SK-N-SH treated with all-trans-retinoic acid at 6 μM for 48 hours (cell line): ENCODE data around the gene ATP11A.

Experiments
- CSRNP3 ChIP-seq: fragments of 250-450 bp; sonication (Bioruptor Pico); IDR thresholded peaks from 2 replicates; pipeline ENCODE4 v1.5.1; 2021; ENCODE audit warnings: mild to moderate bottlenecking, moderate library complexity
- ZFP30 ChIP-seq: fragments of 450-650 bp; formaldehyde crosslinking; IDR thresholded peaks from 2 replicates; pipeline ENCODE4 v1.5.0; 2022; ENCODE audit warnings: mild to moderate bottlenecking, moderate library complexity

GRCh38 chr13:112850273-112850672 is 160.4 kb downstream of the ATP11A start:
- TF ChIP-seq CSRNP3 (CRISPR knock-in tag) = no peak
- no peak for TF ChIP-seq ZFP30 (CRISPR knock-in tag)
